Measurements from ENCODE around the gene DAND5. TPM values are rescaled to one million over a fixed set of nuclear protein-coding genes. Genes with fewer than 3 reads are reported as not detected.

The DAND5 gene
- total and polyA plus RNA-seq, 9 of the 15 experiments (the other 6 are each of a cell fraction or from before 2014, with no cell fraction given), result 0.22 to 0.83 (median 0.60) TPM

DNA sequence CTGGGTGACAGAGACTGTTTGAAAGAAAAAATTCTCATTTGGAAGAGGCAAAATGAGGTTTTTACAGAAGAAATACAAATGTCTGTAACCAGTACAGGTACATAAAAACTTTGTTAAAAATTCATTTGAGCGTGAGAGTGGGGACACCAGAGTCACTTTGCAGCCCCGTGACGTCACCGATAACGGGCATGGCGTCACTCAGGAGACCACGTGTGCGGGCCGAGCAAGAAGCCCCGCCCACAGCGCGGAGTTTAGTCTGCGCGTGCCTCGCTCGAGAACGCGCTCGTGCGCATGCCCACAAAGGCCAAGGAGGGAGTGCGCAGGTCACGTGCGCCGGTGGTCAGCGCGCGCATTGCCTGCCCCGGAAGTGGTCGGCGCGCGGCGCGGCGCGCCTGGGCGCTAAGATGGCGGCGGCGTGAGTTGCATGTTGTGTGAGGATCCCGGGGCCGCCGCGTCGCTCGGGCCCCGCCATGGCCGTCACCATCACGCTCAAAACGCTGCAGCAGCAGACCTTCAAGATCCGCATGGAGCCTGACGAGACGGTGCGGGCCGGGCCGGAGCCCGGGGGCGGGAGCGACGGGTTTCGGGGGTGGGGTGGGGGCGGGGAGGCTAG is 23.8 kb upstream of the DAND5 start, which contains the start of gene RAD23A (continued):
- TF ChIP-seq, protein P1, sequence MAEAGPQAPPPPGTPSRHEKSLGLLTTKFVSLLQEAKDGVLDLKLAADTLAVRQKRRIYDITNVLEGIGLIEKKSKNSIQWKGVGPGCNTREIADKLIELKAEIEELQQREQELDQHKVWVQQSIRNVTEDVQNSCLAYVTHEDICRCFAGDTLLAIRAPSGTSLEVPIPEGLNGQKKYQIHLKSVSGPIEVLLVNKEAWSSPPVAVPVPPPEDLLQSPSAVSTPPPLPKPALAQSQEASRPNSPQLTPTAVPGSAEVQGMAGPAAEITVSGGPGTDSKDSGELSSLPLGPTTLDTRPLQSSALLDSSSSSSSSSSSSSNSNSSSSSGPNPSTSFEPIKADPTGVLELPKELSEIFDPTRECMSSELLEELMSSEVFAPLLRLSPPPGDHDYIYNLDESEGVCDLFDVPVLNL (CRISPR knock-in tag; IDR thresholded peaks at IDR 0.05; ENCODE audit: low read depth), result peak; percentile 89
- TF ChIP-seq ZNF318 (IDR thresholded peaks at IDR 0.05; ENCODE audit: borderline replicate concordance in 1 of 2, low read depth in 1 of 2) (no peak; a peak in 1 of 4 replicates), RBFOX2 (IDR thresholded peaks at IDR 0.05; ENCODE audit: low read depth, low read length) (peak; percentile 95), MAFF (IDR thresholded peaks at IDR 0.05; ENCODE audit: low read length) (no peak), TFAM (CRISPR knock-in tag; conservative IDR thresholded peaks at IDR 0.05) (no peak), MTA1 (IDR thresholded peaks at IDR 0.05; ENCODE audit: borderline replicate concordance) (no peak), HCFC1 (IDR thresholded peaks at IDR 0.05; ENCODE audit: low read depth, low read length) (peak; percentile 77)
- TF ChIP-seq, protein P2, sequence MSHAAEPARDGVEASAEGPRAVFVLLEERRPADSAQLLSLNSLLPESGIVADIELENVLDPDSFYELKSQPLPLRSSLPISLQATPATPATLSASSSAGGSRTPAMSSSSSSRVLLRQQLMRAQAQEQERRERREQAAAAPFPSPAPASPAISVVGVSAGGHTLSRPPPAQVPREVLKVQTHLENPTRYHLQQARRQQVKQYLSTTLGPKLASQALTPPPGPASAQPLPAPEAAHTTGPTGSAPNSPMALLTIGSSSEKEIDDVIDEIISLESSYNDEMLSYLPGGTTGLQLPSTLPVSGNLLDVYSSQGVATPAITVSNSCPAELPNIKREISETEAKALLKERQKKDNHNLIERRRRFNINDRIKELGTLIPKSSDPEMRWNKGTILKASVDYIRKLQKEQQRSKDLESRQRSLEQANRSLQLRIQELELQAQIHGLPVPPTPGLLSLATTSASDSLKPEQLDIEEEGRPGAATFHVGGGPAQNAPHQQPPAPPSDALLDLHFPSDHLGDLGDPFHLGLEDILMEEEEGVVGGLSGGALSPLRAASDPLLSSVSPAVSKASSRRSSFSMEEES (CRISPR knock-in tag; IDR thresholded peaks at IDR 0.05), result peak; percentile 98
- TF ChIP-seq, protein P3, sequence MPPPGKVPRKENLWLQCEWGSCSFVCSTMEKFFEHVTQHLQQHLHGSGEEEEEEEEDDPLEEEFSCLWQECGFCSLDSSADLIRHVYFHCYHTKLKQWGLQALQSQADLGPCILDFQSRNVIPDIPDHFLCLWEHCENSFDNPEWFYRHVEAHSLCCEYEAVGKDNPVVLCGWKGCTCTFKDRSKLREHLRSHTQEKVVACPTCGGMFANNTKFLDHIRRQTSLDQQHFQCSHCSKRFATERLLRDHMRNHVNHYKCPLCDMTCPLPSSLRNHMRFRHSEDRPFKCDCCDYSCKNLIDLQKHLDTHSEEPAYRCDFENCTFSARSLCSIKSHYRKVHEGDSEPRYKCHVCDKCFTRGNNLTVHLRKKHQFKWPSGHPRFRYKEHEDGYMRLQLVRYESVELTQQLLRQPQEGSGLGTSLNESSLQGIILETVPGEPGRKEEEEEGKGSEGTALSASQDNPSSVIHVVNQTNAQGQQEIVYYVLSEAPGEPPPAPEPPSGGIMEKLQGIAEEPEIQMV (tag; conservative IDR thresholded peaks at IDR 0.05; ENCODE audit: low read depth), result no peak

All from K562 (cell line).